Neural cell (in vitro differentiated cells): ENCODE data around the gene IFITM2. TPM values are rescaled to one million over a fixed set of nuclear protein-coding genes. Genes with fewer than 3 reads are reported as not detected.

Experiments
- H2AFZ ChIP-seq: fragments of 200-600, 300-800 bp; sonication (generic), shearing (Covaris generic); 2 replicates; pipeline ENCODE4 v1.6.0; 2014; ENCODE audit warnings: low read depth, mild to moderate bottlenecking, antibody characterized with exemption, low read length, moderate library complexity
- H3F3A ChIP-seq: fragments of 200-600 bp; shearing (Covaris generic); 2 replicates; pipeline ENCODE4 v1.6.1; 2016; ENCODE audit warnings: mild to moderate bottlenecking, moderate library complexity, mixed read lengths, antibody characterized with exemption, low read length; ENCODE audit not compliant: insufficient read depth, poor library complexity, severe bottlenecking
- H3K27ac ChIP-seq: fragments of 200-600, 300-800 bp; sonication (generic), shearing (Covaris generic); 2 replicates; pipeline ENCODE4 v1.5.1; 2014; ENCODE audit warnings: mild to moderate bottlenecking, low read length, moderate library complexity
- H3K27me3 ChIP-seq: fragments of 300-800, 200-600 bp; sonication (generic), shearing (Covaris generic); 2 replicates; pipeline ENCODE4 v1.6.0; 2014; ENCODE audit warnings: mild to moderate bottlenecking, low read depth, low read length, moderate library complexity; ENCODE audit not compliant: insufficient read depth
- H3K36me3 ChIP-seq: fragments of 300-800, 200-600 bp; sonication (generic), shearing (Covaris generic); 2 replicates; pipeline ENCODE4 v1.5.1; 2014; ENCODE audit warnings: mild to moderate bottlenecking, antibody characterized with exemption, low read length, moderate library complexity; ENCODE audit not compliant: insufficient read depth
- H3K4me2 ChIP-seq: fragments of 300-800, 200-600 bp; sonication (generic), shearing (Covaris generic); 2 replicates; pipeline ENCODE4 v1.6.0; 2014; ENCODE audit warnings: mild to moderate bottlenecking, low read length
- H3K4me3 ChIP-seq: fragments of 300-800, 200-600 bp; sonication (generic), shearing (Covaris generic); 2 replicates; pipeline ENCODE4 v1.5.1; 2014; ENCODE audit warnings: mild to moderate bottlenecking, low read length, moderate library complexity
- H3K79me2 ChIP-seq: fragments of 200-600 bp; shearing (Covaris generic); replicated peaks from 2 replicates; pipeline ENCODE4 v1.6.0; 2014; ENCODE audit warnings: mild to moderate bottlenecking, low read length, moderate library complexity; ENCODE audit not compliant: insufficient read depth
- H3K9ac ChIP-seq: fragments of 300-800, 200-600 bp; sonication (generic), shearing (Covaris generic); 2 replicates; pipeline ENCODE4 v1.6.1; 2016; ENCODE audit warnings: mild to moderate bottlenecking, low read length, mixed read lengths
- H3K9me2 ChIP-seq: fragments of 200-600 bp; shearing (Covaris generic); 2 replicates; pipeline ENCODE4 v1.6.1; 2016; ENCODE audit warnings: mild to moderate bottlenecking, low read length, mixed read lengths; ENCODE audit not compliant: insufficient read depth
- H3K9me3 ChIP-seq: fragments of 200-600, 300-800 bp; sonication (generic), shearing (Covaris generic); 2 replicates; pipeline ENCODE4 v1.6.1; 2016; ENCODE audit warnings: mild to moderate bottlenecking, mixed run types, low read length, moderate library complexity, mixed read lengths
- H4K20me1 ChIP-seq: fragments of 200-600 bp; shearing (Covaris generic); 2 replicates; pipeline ENCODE4 v1.6.1; 2016; ENCODE audit warnings: mild to moderate bottlenecking, mixed run types; ENCODE audit not compliant: insufficient read depth
- EP300 ChIP-seq: fragments of 450-650 bp; conservative IDR thresholded peaks from 2 replicates; pipeline ENCODE4 v1.6.1; 2014; ENCODE audit warnings: antibody characterized with exemption, mild to moderate bottlenecking, moderate library complexity; ENCODE audit not compliant: poor library complexity, severe bottlenecking
- EZH2 ChIP-seq: fragments of 200-600, 300-800 bp; shearing (Covaris generic), sonication (generic); IDR thresholded peaks from 2 replicates; pipeline ENCODE4 v1.6.1; 2014; ENCODE audit warnings: antibody characterized with exemption, low read length, borderline replicate concordance, mild to moderate bottlenecking; ENCODE audit not compliant: insufficient read depth, poor library complexity, severe bottlenecking
- MXI1 ChIP-seq: fragments of 450-650 bp; conservative IDR thresholded peaks from 2 replicates; pipeline ENCODE4 v1.6.1; 2014; ENCODE audit warnings: antibody characterized with exemption, mild to moderate bottlenecking; ENCODE audit not compliant: poor library complexity, severe bottlenecking
- REST ChIP-seq: IDR thresholded peaks from 2 replicates; pipeline ENCODE4 v1.6.1; 2012; ENCODE audit warnings: borderline replicate concordance
- SMC3 ChIP-seq: fragments of 450-650 bp; conservative IDR thresholded peaks from 2 replicates; pipeline ENCODE4 v1.6.1; 2014; ENCODE audit warnings: antibody characterized with exemption, mild to moderate bottlenecking, moderate library complexity; ENCODE audit not compliant: poor library complexity
- TAF1 ChIP-seq: IDR thresholded peaks from 2 replicates; pipeline ENCODE4 v1.6.1; 2012; ENCODE audit warnings: low read depth
- polyA plus RNA-seq: library from polyadenylated mRNA; depleted of rRNA; stranded (reverse); fragments of >200 nt; gene quantifications from 2 replicates; pipeline ENCODE4 v1.2.3, GENCODE V29; 2014
- TF ChIP-seq, protein P1 (sequence below): fragments of 450-650 bp; IDR thresholded peaks from 2 replicates; pipeline ENCODE4 v1.5.1; 2014; ENCODE audit warnings: antibody characterized with exemption, mild to moderate bottlenecking, moderate library complexity; ENCODE audit not compliant: poor library complexity, severe bottlenecking

The IFITM2 gene
- polyA plus RNA-seq, 1 donor from 2014 or later: not detected

- H3K9me3 ChIP-seq: no peaks in the 10 kb centered on the region
- H3K27ac ChIP-seq: no peak overlapping the region
- H4K20me1 ChIP-seq: no peaks in the 10 kb centered on the region
- H3K4me2 ChIP-seq: no peak overlapping the region
- no peak overlapping the region for H3K9ac ChIP-seq
- H3K79me2 ChIP-seq: no peaks in the 10 kb centered on the region
- H3K36me3 ChIP-seq: no peaks in the 10 kb centered on the region
- no peaks in the 10 kb centered on the region for H3K9me2 ChIP-seq
- no peak overlapping the region for H2AFZ ChIP-seq
- peaks cover 19% of the 10 kb centered on the region for H3K27me3 ChIP-seq
- H3K4me3 ChIP-seq: no peak overlapping the region
- H3F3A ChIP-seq: no peaks in the 10 kb centered on the region
- TF ChIP-seq EP300: no peak
- TF ChIP-seq EZH2: no peak
- TF ChIP-seq, protein P1, sequence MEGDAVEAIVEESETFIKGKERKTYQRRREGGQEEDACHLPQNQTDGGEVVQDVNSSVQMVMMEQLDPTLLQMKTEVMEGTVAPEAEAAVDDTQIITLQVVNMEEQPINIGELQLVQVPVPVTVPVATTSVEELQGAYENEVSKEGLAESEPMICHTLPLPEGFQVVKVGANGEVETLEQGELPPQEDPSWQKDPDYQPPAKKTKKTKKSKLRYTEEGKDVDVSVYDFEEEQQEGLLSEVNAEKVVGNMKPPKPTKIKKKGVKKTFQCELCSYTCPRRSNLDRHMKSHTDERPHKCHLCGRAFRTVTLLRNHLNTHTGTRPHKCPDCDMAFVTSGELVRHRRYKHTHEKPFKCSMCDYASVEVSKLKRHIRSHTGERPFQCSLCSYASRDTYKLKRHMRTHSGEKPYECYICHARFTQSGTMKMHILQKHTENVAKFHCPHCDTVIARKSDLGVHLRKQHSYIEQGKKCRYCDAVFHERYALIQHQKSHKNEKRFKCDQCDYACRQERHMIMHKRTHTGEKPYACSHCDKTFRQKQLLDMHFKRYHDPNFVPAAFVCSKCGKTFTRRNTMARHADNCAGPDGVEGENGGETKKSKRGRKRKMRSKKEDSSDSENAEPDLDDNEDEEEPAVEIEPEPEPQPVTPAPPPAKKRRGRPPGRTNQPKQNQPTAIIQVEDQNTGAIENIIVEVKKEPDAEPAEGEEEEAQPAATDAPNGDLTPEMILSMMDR: no peak
- TF ChIP-seq SMC3: no peak
These were observed 23.3 kb upstream of the IFITM2 start for GRCh38 chr11:284105-285020.

- Histone ChIP-seq H2AFZ (no peak overlapping the region), H3K4me2 (no peak overlapping the region), H3K9me3 (no peaks in the 10 kb centered on the region), H3F3A (no peaks in the 10 kb centered on the region), H3K9me2 (no peaks in the 10 kb centered on the region), H4K20me1 (no peaks in the 10 kb centered on the region), H3K27ac (no peak overlapping the region), H3K4me3 (no peak overlapping the region), H3K36me3 (no peaks in the 10 kb centered on the region), H3K79me2 (no peaks in the 10 kb centered on the region), H3K27me3 (peaks cover 19% of the 10 kb centered on the region), H3K9ac (no peak overlapping the region)
- no peak for TF ChIP-seq REST
- no peak for TF ChIP-seq EZH2
- no peak for TF ChIP-seq MXI1
- TF ChIP-seq TAF1: no peak
- TF ChIP-seq SMC3: no peak
These were observed 22.4 kb upstream of the IFITM2 start for GRCh38 chr11:285021-285893.
